HEK293 (cell line): Measurements from ENCODE around the gene SH3BP2.
"Not testable (repeated sequence)": the region's sequence is repeated elsewhere in the genome, so short reads cannot be mapped to it uniquely, and the experiment has no call there.

Experiments
- CTCF ChIA-PET: fragments of 350-600 bp; formaldehyde crosslinking; extraction: SDS; loops from one replicate; lab custom pipeline; 2021; ENCODE audit warnings: antibody characterized with exemption; lab: Yijun Ruan, JAX
- POLR2A ChIA-PET: fragments of 300-600 bp; formaldehyde crosslinking; extraction: SDS; loops from one replicate; lab custom pipeline; 2020; ENCODE audit warnings: antibody characterized with exemption, inconsistent platforms; lab: Yijun Ruan, JAX
- H3K27ac ChIP-seq: fragments of 200-500 bp; sonication (Bioruptor generic); 2 replicates; pipeline ENCODE4 v1.5.1; 2014; ENCODE audit warnings: low read depth, low read length, control low read depth, inconsistent platforms; ENCODE audit errors: extremely low read depth
- H3K36me3 ChIP-seq, 2 experiments: fragments of 200-500 bp in 1 of 2; sonication (Bioruptor generic) in 1 of 2; 1 replicate in 1 of 2; 2 replicates in 1 of 2; pipeline ENCODE4 v1.5.1; 2014 to 2017; ENCODE audit warnings: inconsistent platforms in 2 of 2, low read length in 2 of 2; ENCODE audit not compliant: control insufficient read depth in 2 of 2, insufficient read depth in 1 of 2
- H3K4me1 ChIP-seq: fragments of 200-500 bp; sonication (Bioruptor generic); 2 replicates; pipeline ENCODE4 v1.5.1; 2014; ENCODE audit warnings: mild to moderate bottlenecking, low read length, inconsistent platforms; ENCODE audit not compliant: control insufficient read depth, insufficient read depth
- H3K4me3 ChIP-seq: 2 replicates; pipeline ENCODE4 v1.5.1; 2011; ENCODE audit warnings: low read depth, mild to moderate bottlenecking, control low read depth, low read length, moderate library complexity
- H3K9me3 ChIP-seq: fragments of 200-500 bp; sonication (Bioruptor generic); 2 replicates; pipeline ENCODE4 v1.5.1; 2014; ENCODE audit warnings: low read depth, low read length, inconsistent platforms; ENCODE audit not compliant: control insufficient read depth, insufficient read depth
- FEZF1 ChIP-seq: fragments of 450-650 bp; formaldehyde crosslinking; IDR thresholded peaks from 2 replicates; pipeline ENCODE4 v1.5.1; 2016; ENCODE audit warnings: missing biosample characterization, missing genetic modification characterization
- IKZF3 ChIP-seq: fragments of 450-650 bp; IDR thresholded peaks from 2 replicates; pipeline ENCODE4 v1.5.0; 2018; ENCODE audit warnings: missing biosample characterization, mild to moderate bottlenecking, missing genetic modification characterization, moderate library complexity
- KLF1 ChIP-seq: fragments of 450-650 bp; formaldehyde crosslinking; IDR thresholded peaks from 2 replicates; pipeline ENCODE4 v1.5.1; 2016; ENCODE audit warnings: missing biosample characterization, missing genetic modification characterization
- KLF7 ChIP-seq: fragments of 450-650 bp; formaldehyde crosslinking; IDR thresholded peaks from 2 replicates; pipeline ENCODE4 v1.5.1; 2016; ENCODE audit warnings: missing biosample characterization, missing genetic modification characterization, borderline replicate concordance
- RBAK ChIP-seq: fragments of 450-650 bp; formaldehyde crosslinking; IDR thresholded peaks from 2 replicates; pipeline ENCODE4 v1.5.1; 2016; ENCODE audit warnings: missing biosample characterization, missing genetic modification characterization
- SP3 ChIP-seq: fragments of 450-650 bp; formaldehyde crosslinking; IDR thresholded peaks from 2 replicates; pipeline ENCODE4 v1.5.1; 2016; ENCODE audit warnings: missing biosample characterization, missing genetic modification characterization
- TRIM28 ChIP-seq: IDR thresholded peaks from 2 replicates; pipeline ENCODE4 v1.6.1; 2011; ENCODE audit warnings: low read length, control low read depth, borderline replicate concordance
- YY1 ChIP-seq: fragments of 450-650 bp; formaldehyde crosslinking; IDR thresholded peaks from 2 replicates; pipeline ENCODE4 v1.5.1; 2018; ENCODE audit warnings: missing biosample characterization, missing genetic modification characterization
- ZBTB20 ChIP-seq: fragments of 450-650 bp; formaldehyde crosslinking; IDR thresholded peaks from 2 replicates; pipeline ENCODE4 v1.5.1; 2016; ENCODE audit warnings: missing biosample characterization, missing genetic modification characterization
- ZNF138 ChIP-seq: fragments of 450-650 bp; formaldehyde crosslinking; IDR thresholded peaks from 2 replicates; pipeline ENCODE4 v1.5.1; 2016; ENCODE audit warnings: missing biosample characterization, missing genetic modification characterization, borderline replicate concordance
- ZNF140 ChIP-seq: fragments of 450-650 bp; formaldehyde crosslinking; IDR thresholded peaks from 2 replicates; pipeline ENCODE4 v1.5.1; 2016; ENCODE audit warnings: missing biosample characterization, missing genetic modification characterization
- ZNF341 ChIP-seq: fragments of 450-650 bp; formaldehyde crosslinking; IDR thresholded peaks from 2 replicates; pipeline ENCODE4; 2016; ENCODE audit warnings: low read depth, missing biosample characterization, missing genetic modification characterization
- ZNF510 ChIP-seq: fragments of 450-650 bp; formaldehyde crosslinking; IDR thresholded peaks from 2 replicates; pipeline ENCODE4 v1.5.1; 2018; ENCODE audit warnings: mild to moderate bottlenecking, missing genetic modification characterization, missing biosample characterization; ENCODE audit not compliant: insufficient replicate concordance
- ZNF549 ChIP-seq: fragments of 450-650 bp; IDR thresholded peaks from 2 replicates; pipeline ENCODE4 v1.5.1; 2018; ENCODE audit warnings: missing biosample characterization, missing genetic modification characterization, mild to moderate bottlenecking, inconsistent platforms, moderate library complexity
- ZNF624 ChIP-seq: fragments of 450-650 bp; formaldehyde crosslinking; IDR thresholded peaks from 2 replicates; pipeline ENCODE4 v1.5.1; 2017; ENCODE audit warnings: missing biosample characterization, missing genetic modification characterization
- ZNF768 ChIP-seq: fragments of 450-650 bp; formaldehyde crosslinking; IDR thresholded peaks from 2 replicates; pipeline ENCODE4 v1.5.1; 2018; ENCODE audit warnings: missing biosample characterization, mild to moderate bottlenecking, missing genetic modification characterization
- ZNF792 ChIP-seq: fragments of 450-650 bp; formaldehyde crosslinking; IDR thresholded peaks from 2 replicates; pipeline ENCODE4 v1.5.1; 2016; ENCODE audit warnings: missing biosample characterization, missing genetic modification characterization
- ZSCAN16 ChIP-seq: fragments of 450-650 bp; formaldehyde crosslinking; IDR thresholded peaks from 2 replicates; pipeline ENCODE4 v1.5.1; 2016; ENCODE audit warnings: missing biosample characterization, missing genetic modification characterization
- TF ChIP-seq, protein P1 (sequence below): fragments of 450-650 bp; formaldehyde crosslinking; IDR thresholded peaks from 2 replicates; pipeline ENCODE4 v1.5.1; 2016; ENCODE audit warnings: missing biosample characterization, missing genetic modification characterization
- TF ChIP-seq, protein P2 (sequence below): fragments of 450-650 bp; formaldehyde crosslinking; IDR thresholded peaks from 2 replicates; pipeline ENCODE4 v1.5.1; 2017; ENCODE audit warnings: missing biosample characterization, missing genetic modification characterization
- TF ChIP-seq, protein P3 (sequence below): fragments of 450-650 bp; formaldehyde crosslinking; IDR thresholded peaks from 2 replicates; pipeline ENCODE4 v1.5.1; 2016; ENCODE audit warnings: missing biosample characterization, missing genetic modification characterization
- TF ChIP-seq, protein P4 (sequence below): fragments of 450-650 bp; formaldehyde crosslinking; IDR thresholded peaks from 2 replicates; pipeline ENCODE4 v1.5.1; 2016; ENCODE audit warnings: missing biosample characterization, missing genetic modification characterization, borderline replicate concordance

Gene SH3BP2

DNA sequence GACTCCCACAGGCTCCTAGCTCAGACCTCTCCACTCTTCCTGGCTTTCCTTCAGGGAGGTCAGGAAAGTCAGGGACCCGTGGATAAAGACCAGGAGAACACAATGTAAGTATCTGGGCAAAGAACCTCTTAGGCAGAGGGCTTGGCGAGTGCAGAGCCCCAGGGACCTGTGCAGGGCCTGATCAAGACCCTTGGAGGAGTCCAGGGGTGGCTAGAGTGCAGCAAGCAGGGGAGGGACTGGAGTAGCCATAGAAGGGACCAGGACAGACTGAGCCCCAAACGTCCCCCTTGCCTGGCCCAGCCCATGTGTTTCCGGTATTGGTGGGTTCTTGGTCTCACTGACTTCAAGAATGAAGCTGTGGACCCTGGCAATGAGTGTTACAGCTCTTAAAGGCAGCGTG lies 30.8 kb upstream of the SH3BP2 start (continued):
- TF ChIP-seq, protein P1, sequence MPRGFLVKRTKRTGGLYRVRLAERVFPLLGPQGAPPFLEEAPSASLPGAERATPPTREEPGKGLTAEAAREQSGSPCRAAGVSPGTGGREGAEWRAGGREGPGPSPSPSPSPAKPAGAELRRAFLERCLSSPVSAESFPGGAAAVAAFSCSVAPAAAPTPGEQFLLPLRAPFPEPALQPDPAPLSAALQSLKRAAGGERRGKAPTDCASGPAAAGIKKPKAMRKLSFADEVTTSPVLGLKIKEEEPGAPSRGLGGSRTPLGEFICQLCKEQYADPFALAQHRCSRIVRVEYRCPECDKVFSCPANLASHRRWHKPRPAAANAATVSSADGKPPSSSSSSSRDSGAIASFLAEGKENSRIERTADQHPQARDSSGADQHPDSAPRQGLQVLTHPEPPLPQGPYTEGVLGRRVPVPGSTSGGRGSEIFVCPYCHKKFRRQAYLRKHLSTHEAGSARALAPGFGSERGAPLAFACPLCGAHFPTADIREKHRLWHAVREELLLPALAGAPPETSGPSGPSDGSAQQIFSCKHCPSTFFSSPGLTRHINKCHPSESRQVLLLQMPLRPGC (tag by site-specific recombination) = no peak
- TF ChIP-seq TRIM28 (no peak), ZNF510 (tag by site-specific recombination) (no peak)
- TF ChIP-seq, protein P2, sequence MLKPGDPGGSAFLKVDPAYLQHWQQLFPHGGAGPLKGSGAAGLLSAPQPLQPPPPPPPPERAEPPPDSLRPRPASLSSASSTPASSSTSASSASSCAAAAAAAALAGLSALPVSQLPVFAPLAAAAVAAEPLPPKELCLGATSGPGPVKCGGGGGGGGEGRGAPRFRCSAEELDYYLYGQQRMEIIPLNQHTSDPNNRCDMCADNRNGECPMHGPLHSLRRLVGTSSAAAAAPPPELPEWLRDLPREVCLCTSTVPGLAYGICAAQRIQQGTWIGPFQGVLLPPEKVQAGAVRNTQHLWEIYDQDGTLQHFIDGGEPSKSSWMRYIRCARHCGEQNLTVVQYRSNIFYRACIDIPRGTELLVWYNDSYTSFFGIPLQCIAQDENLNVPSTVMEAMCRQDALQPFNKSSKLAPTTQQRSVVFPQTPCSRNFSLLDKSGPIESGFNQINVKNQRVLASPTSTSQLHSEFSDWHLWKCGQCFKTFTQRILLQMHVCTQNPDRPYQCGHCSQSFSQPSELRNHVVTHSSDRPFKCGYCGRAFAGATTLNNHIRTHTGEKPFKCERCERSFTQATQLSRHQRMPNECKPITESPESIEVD = no peak

DNA sequence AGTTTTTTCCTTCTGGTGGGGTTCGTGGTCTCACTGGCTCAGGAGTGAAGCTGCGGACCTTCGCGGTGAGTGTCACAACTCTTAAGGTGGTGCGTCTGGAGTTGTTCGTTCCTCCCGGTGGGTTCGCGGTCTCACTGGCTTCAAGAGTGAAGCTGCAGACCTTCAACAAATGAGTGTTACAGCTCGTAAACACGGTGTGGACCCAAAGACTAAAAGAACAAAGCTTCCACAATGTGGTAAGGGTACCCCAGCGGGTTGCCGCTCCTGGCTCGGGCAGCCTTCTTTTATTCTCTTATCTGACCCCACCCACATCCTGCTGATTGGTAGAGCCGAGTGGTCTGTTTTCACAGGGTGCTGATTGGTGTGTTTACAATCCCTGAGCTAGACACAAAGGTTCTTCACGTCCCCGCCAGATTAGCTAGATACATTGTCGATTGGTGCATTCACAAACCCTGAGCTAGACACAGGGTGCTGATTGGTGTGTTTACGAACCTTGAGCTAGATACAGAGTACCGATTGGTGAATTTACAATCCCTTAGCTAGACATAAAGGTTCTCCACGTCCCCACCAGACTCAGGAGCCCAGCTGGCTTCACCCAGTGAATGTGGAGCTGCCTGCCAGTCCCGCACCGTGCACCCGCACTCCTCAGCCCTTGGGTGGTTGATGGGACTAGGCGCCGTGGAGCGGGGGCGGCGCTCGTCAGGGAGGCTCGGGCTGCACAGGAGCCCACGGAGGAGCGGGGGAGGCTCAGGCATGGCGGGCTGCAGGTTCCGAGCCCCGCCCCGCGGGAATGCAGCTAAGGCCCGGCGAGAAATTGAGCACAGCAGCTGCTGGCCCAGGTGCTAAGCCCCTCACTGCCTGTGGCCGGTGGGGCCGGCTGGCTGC lies 30.2 kb upstream of the SH3BP2 start:
- H3K4me1 ChIP-seq, POLR2A ChIA-PET, H3K27ac ChIP-seq, H3K4me3 ChIP-seq, H3K9me3 ChIP-seq, H3K36me3 ChIP-seq: not testable (repeated sequence)
- CTCF ChIA-PET = interaction anchor here (0.7 kb wide), 2 partner anchors 191 to 414 kb away, joined by 3 read pairs; no protein-coding TSS in a partner anchor

DNA sequence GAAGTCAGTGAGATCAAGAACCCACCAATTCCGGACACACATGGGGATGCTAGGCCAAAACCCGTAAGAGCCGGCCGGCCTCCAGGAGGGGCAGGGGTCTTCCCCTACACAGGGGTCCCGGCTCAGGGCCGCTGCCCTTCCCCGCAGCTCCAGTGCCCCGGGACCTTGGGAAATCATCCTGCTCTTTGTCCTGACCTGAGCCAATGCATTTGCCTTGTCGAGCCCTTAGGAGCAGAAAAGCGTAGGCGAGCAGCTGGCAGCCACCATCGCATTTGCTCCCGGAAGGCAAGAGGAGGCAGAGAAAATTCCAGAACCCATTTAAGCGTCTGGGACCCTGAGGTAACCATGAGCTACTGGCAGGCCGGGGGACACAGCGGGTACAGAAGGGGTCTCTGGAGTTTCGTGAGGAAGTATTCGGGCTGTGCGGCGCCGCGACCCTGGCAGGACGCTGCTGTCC lies 29.3 kb upstream of the SH3BP2 start:
- no peaks in the 10 kb centered on the region for H3K36me3 ChIP-seq
- H3K4me1 ChIP-seq = no peaks in the 10 kb centered on the region
- H3K9me3 ChIP-seq = no peaks in the 10 kb centered on the region
- CTCF ChIA-PET = interaction anchor here (0.6 to 1.0 kb wide), 5 partner anchors 8 to 191 kb away, joined by 3 to 5 read pairs (median 3); partner anchors contain the start of gene TNIP2
- TF ChIP-seq ZNF549 (tag by site-specific recombination) (no peak), KLF1 (tag by site-specific recombination) (no peak), ZNF792 (no peak), ZBTB20 (tag by site-specific recombination) (no peak), ZNF140 (tag by site-specific recombination) (no peak), YY1 (tag by site-specific recombination) (no peak), ZNF341 (tag by site-specific recombination) (no peak), ZSCAN16 (tag by site-specific recombination) (no peak), SP3 (tag by site-specific recombination) (no peak), ZNF624 (no peak), ZNF138 (tag by site-specific recombination) (no peak), ZNF768 (no peak), FEZF1 (tag by site-specific recombination) (no peak), RBAK (tag by site-specific recombination) (no peak), KLF7 (tag by site-specific recombination) (no peak), IKZF3 (tag by site-specific recombination) (no peak)
- TF ChIP-seq, protein P3, sequence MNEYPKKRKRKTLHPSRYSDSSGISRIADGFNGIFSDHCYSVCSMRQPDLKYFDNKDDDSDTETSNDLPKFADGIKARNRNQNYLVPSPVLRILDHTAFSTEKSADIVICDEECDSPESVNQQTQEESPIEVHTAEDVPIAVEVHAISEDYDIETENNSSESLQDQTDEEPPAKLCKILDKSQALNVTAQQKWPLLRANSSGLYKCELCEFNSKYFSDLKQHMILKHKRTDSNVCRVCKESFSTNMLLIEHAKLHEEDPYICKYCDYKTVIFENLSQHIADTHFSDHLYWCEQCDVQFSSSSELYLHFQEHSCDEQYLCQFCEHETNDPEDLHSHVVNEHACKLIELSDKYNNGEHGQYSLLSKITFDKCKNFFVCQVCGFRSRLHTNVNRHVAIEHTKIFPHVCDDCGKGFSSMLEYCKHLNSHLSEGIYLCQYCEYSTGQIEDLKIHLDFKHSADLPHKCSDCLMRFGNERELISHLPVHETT (tag by site-specific recombination) = no peak
- TF ChIP-seq, protein P4, sequence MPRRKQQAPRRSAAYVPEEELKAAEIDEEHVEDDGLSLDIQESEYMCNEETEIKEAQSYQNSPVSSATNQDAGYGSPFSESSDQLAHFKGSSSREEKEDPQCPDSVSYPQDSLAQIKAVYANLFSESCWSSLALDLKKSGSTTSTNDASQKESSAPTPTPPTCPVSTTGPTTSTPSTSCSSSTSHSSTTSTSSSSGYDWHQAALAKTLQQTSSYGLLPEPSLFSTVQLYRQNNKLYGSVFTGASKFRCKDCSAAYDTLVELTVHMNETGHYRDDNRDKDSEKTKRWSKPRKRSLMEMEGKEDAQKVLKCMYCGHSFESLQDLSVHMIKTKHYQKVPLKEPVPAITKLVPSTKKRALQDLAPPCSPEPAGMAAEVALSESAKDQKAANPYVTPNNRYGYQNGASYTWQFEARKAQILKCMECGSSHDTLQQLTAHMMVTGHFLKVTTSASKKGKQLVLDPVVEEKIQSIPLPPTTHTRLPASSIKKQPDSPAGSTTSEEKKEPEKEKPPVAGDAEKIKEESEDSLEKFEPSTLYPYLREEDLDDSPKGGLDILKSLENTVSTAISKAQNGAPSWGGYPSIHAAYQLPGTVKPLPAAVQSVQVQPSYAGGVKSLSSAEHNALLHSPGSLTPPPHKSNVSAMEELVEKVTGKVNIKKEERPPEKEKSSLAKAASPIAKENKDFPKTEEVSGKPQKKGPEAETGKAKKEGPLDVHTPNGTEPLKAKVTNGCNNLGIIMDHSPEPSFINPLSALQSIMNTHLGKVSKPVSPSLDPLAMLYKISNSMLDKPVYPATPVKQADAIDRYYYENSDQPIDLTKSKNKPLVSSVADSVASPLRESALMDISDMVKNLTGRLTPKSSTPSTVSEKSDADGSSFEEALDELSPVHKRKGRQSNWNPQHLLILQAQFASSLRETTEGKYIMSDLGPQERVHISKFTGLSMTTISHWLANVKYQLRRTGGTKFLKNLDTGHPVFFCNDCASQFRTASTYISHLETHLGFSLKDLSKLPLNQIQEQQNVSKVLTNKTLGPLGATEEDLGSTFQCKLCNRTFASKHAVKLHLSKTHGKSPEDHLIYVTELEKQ (tag by site-specific recombination) = no peak
- TF ChIP-seq, all 188 proteins: peak for 0
- Histone ChIP-seq H3K27ac (no peak overlapping the region), H3K4me3 (no peak overlapping the region)
- POLR2A ChIA-PET = no interaction called here
